ENCODE measurements around the gene GNAL. TPM values are rescaled to one million over a fixed set of nuclear protein-coding genes. Genes with fewer than 3 reads are reported as not detected.

Gene GNAL
- total RNA-seq, 1 experiment from 2014 or later, result 0.15 TPM

DNA sequence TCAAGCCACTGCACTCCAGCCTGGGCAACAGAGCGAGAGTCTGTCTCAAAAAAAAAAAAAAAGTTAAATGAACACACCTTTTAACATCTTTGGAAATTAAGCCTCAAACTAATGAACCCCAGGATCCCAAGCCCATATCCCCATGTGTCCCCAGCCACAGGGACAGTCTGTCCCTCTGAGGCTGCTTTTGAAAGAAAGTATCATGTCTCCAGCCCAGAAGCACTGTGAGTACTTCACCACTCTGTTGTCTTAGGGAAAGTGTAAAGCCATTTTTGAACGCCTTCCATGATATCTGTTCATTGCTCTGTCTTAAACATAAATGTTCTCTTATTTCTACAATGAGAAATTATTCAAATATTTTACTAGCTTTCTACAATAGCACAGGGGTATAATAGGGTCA, 110.0 kb downstream of the GNAL start:
- H3K9me2 ChIP-seq (replicated peaks; ENCODE audit: low read length), result no peaks in the 10 kb centered on the region
- H3F3A ChIP-seq (ENCODE audit: low read length, unreplicated experiment), result no peaks in the 10 kb centered on the region
- H3K36me3 ChIP-seq (ENCODE audit: low read depth, low read length), result no peaks in the 10 kb centered on the region
- CTCF ChIA-PET, result no interaction called here
- H3K4me2 ChIP-seq (ENCODE audit: low read length), result no peak overlapping the region
- no peaks in the 10 kb centered on the region for H4K20me1 ChIP-seq (ENCODE audit: low read length)
- H2AFZ ChIP-seq (ENCODE audit: low read length), result no peak overlapping the region
- H3K27me3 ChIP-seq (ENCODE audit: low read length), result 0 out of 2 replicates have a peak, but pooled peaks cover 2% of the 10 kb centered on the region
- BruUV-seq (replicated peaks), result no TSS peak
- H3K79me2 ChIP-seq (ENCODE audit: low read length), result no peaks in the 10 kb centered on the region
- H3K4me1 ChIP-seq (ENCODE audit: insufficient read depth, low read length), result peaks cover 13% of the 10 kb centered on the region
- POLR2A ChIA-PET (ENCODE audit: unreplicated experiment), result no interaction called here
- DNase-seq (no peak), ATAC-seq (no peak)
- intact Hi-C loops (cut with micrococcal nuclease), result no loop called here
- TF ChIP-seq EZH2phosphoT487 (IDR thresholded peaks at IDR 0.05; ENCODE audit: borderline replicate concordance, low read length) (no peak), EZH2 (IDR thresholded peaks at IDR 0.05; ENCODE audit: low read length, unreplicated experiment) (no peak)
- TF ChIP-seq, protein P1, sequence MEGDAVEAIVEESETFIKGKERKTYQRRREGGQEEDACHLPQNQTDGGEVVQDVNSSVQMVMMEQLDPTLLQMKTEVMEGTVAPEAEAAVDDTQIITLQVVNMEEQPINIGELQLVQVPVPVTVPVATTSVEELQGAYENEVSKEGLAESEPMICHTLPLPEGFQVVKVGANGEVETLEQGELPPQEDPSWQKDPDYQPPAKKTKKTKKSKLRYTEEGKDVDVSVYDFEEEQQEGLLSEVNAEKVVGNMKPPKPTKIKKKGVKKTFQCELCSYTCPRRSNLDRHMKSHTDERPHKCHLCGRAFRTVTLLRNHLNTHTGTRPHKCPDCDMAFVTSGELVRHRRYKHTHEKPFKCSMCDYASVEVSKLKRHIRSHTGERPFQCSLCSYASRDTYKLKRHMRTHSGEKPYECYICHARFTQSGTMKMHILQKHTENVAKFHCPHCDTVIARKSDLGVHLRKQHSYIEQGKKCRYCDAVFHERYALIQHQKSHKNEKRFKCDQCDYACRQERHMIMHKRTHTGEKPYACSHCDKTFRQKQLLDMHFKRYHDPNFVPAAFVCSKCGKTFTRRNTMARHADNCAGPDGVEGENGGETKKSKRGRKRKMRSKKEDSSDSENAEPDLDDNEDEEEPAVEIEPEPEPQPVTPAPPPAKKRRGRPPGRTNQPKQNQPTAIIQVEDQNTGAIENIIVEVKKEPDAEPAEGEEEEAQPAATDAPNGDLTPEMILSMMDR (conservative IDR thresholded peaks at IDR 0.05; ENCODE audit: low read depth, low read length), result no peak
- no peak overlapping the region for H3K9ac ChIP-seq (ENCODE audit: low read length)
- H3K4me3 ChIP-seq (ENCODE audit: low read length), result no peak overlapping the region
- no peaks in the 10 kb centered on the region for H3K9me3 ChIP-seq (ENCODE audit: low read length)
- H3K27ac ChIP-seq (ENCODE audit: low read length), result no peak overlapping the region

DNA sequence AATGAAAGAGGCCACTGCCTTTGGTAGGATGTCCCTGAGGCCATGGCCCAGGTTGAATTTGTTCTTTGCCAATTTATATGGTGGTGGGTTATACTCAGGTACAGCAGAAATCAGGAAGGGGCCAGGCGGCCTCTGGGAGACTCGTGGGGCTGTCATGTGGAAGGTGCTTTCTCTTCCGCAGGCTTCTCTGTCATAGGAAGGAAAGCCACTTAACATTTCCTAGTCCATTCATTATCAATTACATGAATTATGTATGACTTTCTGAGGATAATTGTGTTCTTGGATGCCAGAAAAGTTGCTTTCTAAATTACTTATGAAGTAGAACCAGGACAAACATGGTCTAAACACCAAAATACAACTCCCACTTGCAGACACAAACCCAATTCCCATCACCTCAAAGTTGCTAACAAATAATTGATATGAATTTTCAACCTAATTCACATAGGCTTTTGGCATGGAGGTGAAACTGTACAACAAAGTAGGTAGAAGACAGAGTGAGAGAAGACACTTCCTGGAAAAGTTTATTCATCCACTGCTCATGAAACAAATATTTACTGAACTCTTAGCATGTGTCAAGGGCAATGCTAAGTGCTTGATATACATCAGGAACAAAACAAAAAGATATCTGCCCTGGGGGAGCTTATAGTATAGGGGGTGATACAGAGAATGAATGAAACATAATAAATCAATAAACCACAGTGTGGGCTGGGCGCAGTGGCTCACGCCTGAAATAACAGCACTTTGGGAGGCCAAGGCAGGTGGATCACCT, 111.7 kb downstream of the GNAL start:
- Histone ChIP-seq H3K4me3 (ENCODE audit: low read length) (no peak overlapping the region), H3K4me1 (ENCODE audit: insufficient read depth, low read length) (peaks cover 13% of the 10 kb centered on the region), H3F3A (ENCODE audit: low read length, unreplicated experiment) (no peaks in the 10 kb centered on the region), H3K27ac (ENCODE audit: low read length) (peak overlapping the region; percentile 42), H3K27me3 (ENCODE audit: low read length) (0 out of 2 replicates have a peak, but pooled peaks cover 2% of the 10 kb centered on the region), H3K36me3 (ENCODE audit: low read depth, low read length) (no peaks in the 10 kb centered on the region), H3K79me2 (ENCODE audit: low read length) (no peaks in the 10 kb centered on the region), H3K9me3 (ENCODE audit: low read length) (no peaks in the 10 kb centered on the region), H3K4me2 (ENCODE audit: low read length) (0 out of 2 replicates have a peak overlapping the region, but pooled peaks have one; percentile 14), H4K20me1 (ENCODE audit: low read length) (no peaks in the 10 kb centered on the region), H3K9ac (ENCODE audit: low read length) (no peak overlapping the region), H2AFZ (ENCODE audit: low read length) (no peak overlapping the region), H3K9me2 (replicated peaks; ENCODE audit: low read length) (no peaks in the 10 kb centered on the region)
- intact Hi-C loops (cut with micrococcal nuclease), result no loop called here
- no TSS peak for BruUV-seq (replicated peaks)
- CTCF ChIA-PET, result no interaction called here
- POLR2A ChIA-PET (ENCODE audit: unreplicated experiment), result no interaction called here
- DNase-seq, result peak; percentile 72
- ATAC-seq, result peak; percentile 80
- TF ChIP-seq EZH2 (IDR thresholded peaks at IDR 0.05; ENCODE audit: low read length, unreplicated experiment) (no peak), EZH2phosphoT487 (IDR thresholded peaks at IDR 0.05; ENCODE audit: borderline replicate concordance, low read length) (no peak)
- TF ChIP-seq, protein P1 (conservative IDR thresholded peaks at IDR 0.05; ENCODE audit: low read depth, low read length), result no peak

DNA sequence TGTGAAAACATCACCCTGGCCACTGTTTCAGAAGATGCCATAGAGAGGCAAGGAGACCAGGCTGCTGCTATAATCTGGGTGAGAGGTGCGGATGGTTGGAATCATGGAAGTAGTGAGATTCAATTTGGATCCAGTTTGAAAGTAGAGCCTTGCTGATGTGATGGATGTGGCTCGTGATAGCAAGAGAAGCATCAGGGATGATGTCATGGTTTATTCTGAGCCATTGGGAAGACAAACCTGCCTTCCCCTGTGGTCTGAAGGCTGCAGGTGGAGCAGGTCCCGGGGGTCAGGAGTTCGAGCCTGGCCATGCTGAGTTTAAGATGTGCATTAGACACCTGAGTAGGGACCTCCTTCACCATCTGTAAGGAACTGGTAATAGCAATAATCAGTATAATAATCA, 112.5 kb downstream of the GNAL start:
- ChIA-PET CTCF (no interaction called here), POLR2A (ENCODE audit: unreplicated experiment) (no interaction called here)
- H3K9me3 ChIP-seq (ENCODE audit: low read length), result no peaks in the 10 kb centered on the region
- DNase-seq (no peak), ATAC-seq (no peak)
- no peak overlapping the region for H3K4me3 ChIP-seq (ENCODE audit: low read length)
- no peak overlapping the region for H2AFZ ChIP-seq (ENCODE audit: low read length)
- H3F3A ChIP-seq (ENCODE audit: low read length, unreplicated experiment), result no peaks in the 10 kb centered on the region
- H4K20me1 ChIP-seq (ENCODE audit: low read length), result no peaks in the 10 kb centered on the region
- H3K27ac ChIP-seq (ENCODE audit: low read length), result peak overlapping the region; percentile 19; the same call in 1 of the 2 replicates
- BruUV-seq (replicated peaks), result no TSS peak
- H3K36me3 ChIP-seq (ENCODE audit: low read depth, low read length), result no peaks in the 10 kb centered on the region
- H3K79me2 ChIP-seq (ENCODE audit: low read length), result no peaks in the 10 kb centered on the region
- intact Hi-C loops (cut with micrococcal nuclease), result no loop called here
- 0 out of 2 replicates have a peak overlapping the region, but pooled peaks have one; percentile 5 for H3K4me2 ChIP-seq (ENCODE audit: low read length)
- no peak overlapping the region for H3K9ac ChIP-seq (ENCODE audit: low read length)
- peaks cover 18% of the 10 kb centered on the region for H3K4me1 ChIP-seq (ENCODE audit: insufficient read depth, low read length)
- TF ChIP-seq, protein P1 (conservative IDR thresholded peaks at IDR 0.05; ENCODE audit: low read depth, low read length), result no peak
- TF ChIP-seq EZH2phosphoT487 (IDR thresholded peaks at IDR 0.05; ENCODE audit: borderline replicate concordance, low read length) (no peak), EZH2 (IDR thresholded peaks at IDR 0.05; ENCODE audit: low read length, unreplicated experiment) (no peak)
- 0 out of 2 replicates have a peak, but pooled peaks cover 2% of the 10 kb centered on the region for H3K27me3 ChIP-seq (ENCODE audit: low read length)
- H3K9me2 ChIP-seq (replicated peaks; ENCODE audit: low read length), result no peaks in the 10 kb centered on the region
